Astrocyte of the cerebellum (primary cell): ENCODE data around the gene UPF3A.

Experiments used
- DNase-seq: peaks from one replicate; pipeline ENCODE4 v3.0.0-alpha.2; 2011; ENCODE audit warnings: low read depth
- H3K4me3 ChIP-seq: 2 replicates; pipeline ENCODE4 v1.5.1; 2011; ENCODE audit warnings: mild to moderate bottlenecking, low read depth, low read length, moderate library complexity
- in situ Hi-C: cut with HindIII; loops from 2 replicates; pipeline ENCODE4 v1.10.0; 2017; ENCODE audit warnings: low sequenced_read_pairs
- TF ChIP-seq, protein P1 (sequence below): IDR thresholded peaks from 2 replicates; pipeline ENCODE4 v1.5.1; 2012; ENCODE audit warnings: low read length, low read depth, moderate library complexity, mild to moderate bottlenecking; ENCODE audit errors: missing control alignments

UPF3A gene

GRCh38 chr13:114256547-114256946, 24.9 kb upstream of the UPF3A start:
- TF ChIP-seq, protein P1, sequence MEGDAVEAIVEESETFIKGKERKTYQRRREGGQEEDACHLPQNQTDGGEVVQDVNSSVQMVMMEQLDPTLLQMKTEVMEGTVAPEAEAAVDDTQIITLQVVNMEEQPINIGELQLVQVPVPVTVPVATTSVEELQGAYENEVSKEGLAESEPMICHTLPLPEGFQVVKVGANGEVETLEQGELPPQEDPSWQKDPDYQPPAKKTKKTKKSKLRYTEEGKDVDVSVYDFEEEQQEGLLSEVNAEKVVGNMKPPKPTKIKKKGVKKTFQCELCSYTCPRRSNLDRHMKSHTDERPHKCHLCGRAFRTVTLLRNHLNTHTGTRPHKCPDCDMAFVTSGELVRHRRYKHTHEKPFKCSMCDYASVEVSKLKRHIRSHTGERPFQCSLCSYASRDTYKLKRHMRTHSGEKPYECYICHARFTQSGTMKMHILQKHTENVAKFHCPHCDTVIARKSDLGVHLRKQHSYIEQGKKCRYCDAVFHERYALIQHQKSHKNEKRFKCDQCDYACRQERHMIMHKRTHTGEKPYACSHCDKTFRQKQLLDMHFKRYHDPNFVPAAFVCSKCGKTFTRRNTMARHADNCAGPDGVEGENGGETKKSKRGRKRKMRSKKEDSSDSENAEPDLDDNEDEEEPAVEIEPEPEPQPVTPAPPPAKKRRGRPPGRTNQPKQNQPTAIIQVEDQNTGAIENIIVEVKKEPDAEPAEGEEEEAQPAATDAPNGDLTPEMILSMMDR = no peak
- in situ Hi-C loops = no loop called here
- DNase-seq = no peak

GRCh38 chr13:114257014-114257413, 24.4 kb upstream of the UPF3A start:
- DNase-seq = no peak
- TF ChIP-seq, protein P1 = no peak
- H3K4me3 ChIP-seq = no peak overlapping the region
- in situ Hi-C loops = no loop called here

More at GRCh38 chr13:114256547-114256946, 24.9 kb upstream of the UPF3A start:
- H3K4me3 ChIP-seq = no peak overlapping the region

DNA sequence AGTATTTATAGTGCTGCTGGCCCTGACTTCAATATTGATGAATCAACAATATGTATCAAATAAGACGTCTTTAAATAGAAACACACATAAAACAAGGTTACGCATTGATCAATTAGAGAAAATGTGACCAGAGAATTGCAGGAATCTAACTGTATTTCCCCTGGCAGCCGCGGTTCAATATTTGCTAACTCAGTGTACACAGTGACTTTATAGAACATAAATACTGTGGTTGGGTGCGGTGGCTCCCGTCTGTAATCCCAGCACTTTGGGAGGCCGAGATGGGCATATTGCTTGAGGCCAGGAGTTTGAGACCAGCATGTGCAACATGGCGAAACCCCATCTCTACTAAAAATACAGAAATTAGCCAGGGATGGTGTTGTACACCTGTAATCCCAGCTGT, 22.8 kb upstream of the UPF3A start:
- TF ChIP-seq, protein P1 = no peak
- H3K4me3 ChIP-seq = no peak overlapping the region
- in situ Hi-C loops = no loop called here
- no peak for DNase-seq

DNA sequence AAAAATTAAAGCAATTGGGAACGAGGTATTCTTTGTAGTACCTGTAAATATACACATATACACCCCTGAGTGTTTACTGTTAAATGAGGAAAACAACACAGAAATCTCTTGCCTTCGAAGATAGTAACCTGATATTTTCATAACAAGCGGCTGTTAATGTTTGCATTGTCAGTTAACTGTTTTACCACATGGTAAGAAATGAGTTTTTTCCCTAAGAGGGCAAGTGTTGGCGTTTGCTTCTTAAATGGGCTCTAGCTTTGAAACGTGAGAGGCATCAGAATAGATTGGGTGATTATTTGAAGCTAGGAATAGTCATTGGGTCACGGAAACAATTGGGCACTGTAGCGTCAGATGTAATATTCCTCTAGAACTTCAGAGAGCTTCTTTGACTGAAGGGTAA, 22.0 kb upstream of the UPF3A start:
- TF ChIP-seq, protein P1 = no peak
- no peak for DNase-seq
- no peak overlapping the region for H3K4me3 ChIP-seq
- in situ Hi-C loops = no loop called here

DNA sequence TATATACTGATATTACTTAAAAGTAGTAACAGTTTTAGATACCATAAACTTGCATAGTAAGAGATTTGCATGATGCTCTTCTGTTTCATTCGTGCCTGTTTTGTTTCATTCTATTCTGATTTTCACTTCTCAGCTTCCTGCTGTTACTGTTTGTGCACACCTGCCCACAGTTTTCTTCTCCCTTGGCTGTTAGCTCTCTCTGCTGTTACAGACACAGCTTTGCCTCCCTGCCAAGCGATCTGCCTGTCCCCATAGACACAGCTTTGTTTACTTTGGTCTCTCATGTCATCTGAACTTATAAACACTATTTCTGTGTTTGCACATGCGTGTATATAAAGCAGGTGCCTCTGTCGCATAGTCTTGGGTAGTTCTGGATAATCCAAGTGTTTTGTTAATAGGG, 21.4 kb upstream of the UPF3A start:
- no peak for DNase-seq
- in situ Hi-C loops = no loop called here
- H3K4me3 ChIP-seq = no peak overlapping the region
- TF ChIP-seq, protein P1 = no peak

DNA sequence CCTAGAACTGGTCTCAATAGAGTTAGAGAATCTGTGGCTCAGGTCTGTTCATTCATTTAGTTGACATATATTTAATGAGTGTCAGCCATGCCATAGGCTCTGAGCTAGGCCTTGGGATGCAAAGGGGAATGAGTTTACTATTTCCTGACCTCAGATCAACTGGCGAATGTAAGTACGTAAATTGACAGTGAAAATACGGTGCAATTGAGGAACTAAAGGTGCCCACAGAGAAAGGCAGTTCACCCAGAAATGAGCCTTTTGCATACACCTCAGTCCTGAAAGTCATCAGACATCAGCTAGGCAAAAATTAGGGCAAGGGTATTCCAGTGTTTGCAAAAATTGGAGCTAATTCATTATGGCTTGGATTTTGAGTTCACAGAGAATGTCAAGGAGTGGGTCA, 20.6 kb upstream of the UPF3A start:
- in situ Hi-C loops = no loop called here
- no peak overlapping the region for H3K4me3 ChIP-seq
- DNase-seq = no peak
- TF ChIP-seq, protein P1 = no peak

DNA sequence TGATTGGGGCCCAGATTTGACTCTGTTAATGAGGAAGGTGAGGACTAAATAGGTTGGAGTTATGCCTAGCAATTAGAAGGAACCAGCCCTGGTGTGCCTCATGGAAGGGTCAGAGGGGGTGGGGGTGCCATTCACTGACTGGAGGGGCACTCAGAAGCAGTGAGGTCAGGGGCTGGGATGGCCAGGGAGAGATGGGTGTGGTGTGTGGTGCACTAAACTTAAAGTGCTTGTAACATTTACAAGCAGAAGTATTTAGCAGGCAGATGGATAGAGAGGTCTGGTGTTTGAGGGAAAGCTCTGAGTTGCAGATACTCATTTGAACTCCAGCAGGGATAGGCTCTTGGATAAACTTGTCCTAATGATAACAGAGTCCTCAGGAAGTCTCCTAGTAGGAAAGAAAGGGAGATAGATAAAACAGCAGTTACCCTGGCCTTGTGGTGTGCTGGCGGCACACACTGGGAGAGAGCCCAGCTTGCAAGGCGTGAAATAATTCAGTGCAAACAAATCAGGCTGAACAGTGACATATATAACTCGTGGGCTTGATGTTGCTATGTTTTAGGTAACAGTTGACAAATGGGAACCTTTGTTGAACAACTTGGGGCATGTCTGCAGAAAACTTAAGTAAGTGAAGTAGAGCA, 20.0 kb upstream of the UPF3A start:
- H3K4me3 ChIP-seq = no peak overlapping the region
- in situ Hi-C loops = no loop called here
- no peak for DNase-seq
- TF ChIP-seq, protein P1 = no peak
